Cardiac muscle cell (in vitro differentiated cells and primary cell): ENCODE measurements around the gene THEMIS. TPM values are rescaled to one million over a fixed set of nuclear protein-coding genes. Genes with fewer than 3 reads are reported as not detected.

Source experiments
- DNase-seq, 2 donors: peaks; one replicate each; pipeline versions ENCODE4 v3.0.0 to v3.0.0-alpha.2; 2010 to 2017; ENCODE audit warnings: low read depth in 1 of 2, low spot score in 1 of 2
- H3K27ac ChIP-seq: fragments of 200-600 bp; sonication (generic); 2 replicates; pipeline ENCODE4 v1.5.1; 2016
- H3K27me3 ChIP-seq: fragments of 200-600 bp; sonication (generic); 2 replicates; pipeline ENCODE4 v1.6.0; 2016; ENCODE audit warnings: control low read depth
- H3K36me3 ChIP-seq: fragments of 200-600 bp; sonication (generic); 2 replicates; pipeline ENCODE4 v1.5.1; 2016; ENCODE audit warnings: control low read depth
- H3K4me1 ChIP-seq: fragments of 200-600 bp; sonication (generic); 2 replicates; pipeline ENCODE4 v1.8.1; 2017; ENCODE audit warnings: low read depth, mild to moderate bottlenecking, mixed run types
- H3K4me3 ChIP-seq: fragments of 200-600 bp; sonication (generic); 2 replicates; pipeline ENCODE4 v1.5.1; 2016; ENCODE audit warnings: mild to moderate bottlenecking
- H3K9me3 ChIP-seq: fragments of 200-600 bp; sonication (generic); 2 replicates; pipeline ENCODE4 v1.5.1; 2017; ENCODE audit warnings: low read depth, mild to moderate bottlenecking, control low read depth
- CTCF ChIP-seq: IDR thresholded peaks from 2 replicates; pipeline ENCODE4 v1.5.1; 2012; ENCODE audit warnings: low read depth, mild to moderate bottlenecking, low read length
- polyA plus RNA-seq: library from polyadenylated mRNA; unstranded; fragments of >200 nt; fragmentation: Nextera tagmentation; extraction: Ambion mirVana; gene quantifications from 2 replicates; pipeline ENCODE4 v1.2.1, GENCODE V29; 2016
- total RNA-seq: library from RNA; depleted of rRNA; stranded (reverse); fragments of >200 nt; gene quantifications from 2 replicates; pipeline ENCODE4 v1.2.3, GENCODE V29; 2016

The THEMIS gene
- total and polyA plus RNA-seq, 2 experiments from 2014 or later = 0.06 TPM; not detected in 1

GRCh38 chr6:127923135-127923534, 22.3 kb upstream of the THEMIS start:
- no peak for TF ChIP-seq CTCF
- no peaks in the 10 kb centered on the region for H3K27me3 ChIP-seq

GRCh38 chr6:127921982-127922381, 21.1 kb upstream of the THEMIS start:
- no peak overlapping the region for H3K4me3 ChIP-seq
- H3K27ac ChIP-seq = no peak overlapping the region
- no peak for DNase-seq
- no peaks in the 10 kb centered on the region for H3K9me3 ChIP-seq
- H3K4me1 ChIP-seq = no peaks in the 10 kb centered on the region
- H3K27me3 ChIP-seq = no peaks in the 10 kb centered on the region
- TF ChIP-seq CTCF = no peak
- no peaks in the 10 kb centered on the region for H3K36me3 ChIP-seq

More at GRCh38 chr6:127923135-127923534, 22.3 kb upstream of the THEMIS start:
- no peak overlapping the region for H3K4me3 ChIP-seq
- no peaks in the 10 kb centered on the region for H3K36me3 ChIP-seq
- no peaks in the 10 kb centered on the region for H3K4me1 ChIP-seq
- H3K27ac ChIP-seq = no peak overlapping the region
- H3K9me3 ChIP-seq = no peaks in the 10 kb centered on the region
- DNase-seq = no peak

GRCh38 chr6:127920804-127921203, 19.9 kb upstream of the THEMIS start:
- H3K9me3 ChIP-seq = no peaks in the 10 kb centered on the region

GRCh38 chr6:127918506-127919427, 17.9 kb upstream of the THEMIS start:
- no peak overlapping the region for H3K27ac ChIP-seq
- H3K9me3 ChIP-seq = no peaks in the 10 kb centered on the region
- no peaks in the 10 kb centered on the region for H3K27me3 ChIP-seq
- TF ChIP-seq CTCF = no peak
- no peak for DNase-seq
- H3K36me3 ChIP-seq = no peaks in the 10 kb centered on the region
- no peak overlapping the region for H3K4me3 ChIP-seq
- no peaks in the 10 kb centered on the region for H3K4me1 ChIP-seq

More at GRCh38 chr6:127920804-127921203, 19.9 kb upstream of the THEMIS start:
- Histone ChIP-seq H3K4me1 (no peaks in the 10 kb centered on the region), H3K4me3 (no peak overlapping the region), H3K36me3 (no peaks in the 10 kb centered on the region), H3K27ac (no peak overlapping the region), H3K27me3 (no peaks in the 10 kb centered on the region)
- no peak for TF ChIP-seq CTCF
- no peak for DNase-seq

GRCh38 chr6:127917766-127918165, 16.9 kb upstream of the THEMIS start:
- no peak for TF ChIP-seq CTCF
- H3K9me3 ChIP-seq = no peaks in the 10 kb centered on the region
- no peak overlapping the region for H3K27ac ChIP-seq
- H3K27me3 ChIP-seq = no peaks in the 10 kb centered on the region
- DNase-seq = no peak
- no peaks in the 10 kb centered on the region for H3K4me1 ChIP-seq
- no peaks in the 10 kb centered on the region for H3K36me3 ChIP-seq
- H3K4me3 ChIP-seq = no peak overlapping the region
